Fibroblast of the aortic adventitia (primary cell): ENCODE data around the gene CKB. TPM values are rescaled to one million over a fixed set of nuclear protein-coding genes. Genes with fewer than 3 reads are reported as not detected.

Source experiments
- DNase-seq: peaks from one replicate; pipeline ENCODE4 v3.0.0-alpha.2; 2010; ENCODE audit warnings: low read depth
- H3K4me3 ChIP-seq: 2 replicates; pipeline ENCODE4 v1.5.1; 2011; ENCODE audit warnings: low read depth, mild to moderate bottlenecking, control low read depth, low read length, moderate library complexity
- total RNA-seq: library from RNA; depleted of rRNA; stranded (reverse); fragments of >200 nt; gene quantifications from 2 replicates; pipeline ENCODE4 v1.2.3, GENCODE V29; 2012; ENCODE audit warnings: low replicate concordance
- TF ChIP-seq, protein P1 (sequence below): IDR thresholded peaks from 2 replicates; pipeline ENCODE4 v1.5.1; 2011; ENCODE audit warnings: mild to moderate bottlenecking, low read length, control low read depth, inconsistent platforms; ENCODE audit not compliant: insufficient read depth

Gene CKB
- total RNA-seq, 1 donor: 17.6 TPM

GRCh38 chr14:103549361-103550311, 27.0 kb upstream of the CKB start:
- DNase-seq: no peak
- H3K4me3 ChIP-seq: no peak overlapping the region
- TF ChIP-seq, protein P1, sequence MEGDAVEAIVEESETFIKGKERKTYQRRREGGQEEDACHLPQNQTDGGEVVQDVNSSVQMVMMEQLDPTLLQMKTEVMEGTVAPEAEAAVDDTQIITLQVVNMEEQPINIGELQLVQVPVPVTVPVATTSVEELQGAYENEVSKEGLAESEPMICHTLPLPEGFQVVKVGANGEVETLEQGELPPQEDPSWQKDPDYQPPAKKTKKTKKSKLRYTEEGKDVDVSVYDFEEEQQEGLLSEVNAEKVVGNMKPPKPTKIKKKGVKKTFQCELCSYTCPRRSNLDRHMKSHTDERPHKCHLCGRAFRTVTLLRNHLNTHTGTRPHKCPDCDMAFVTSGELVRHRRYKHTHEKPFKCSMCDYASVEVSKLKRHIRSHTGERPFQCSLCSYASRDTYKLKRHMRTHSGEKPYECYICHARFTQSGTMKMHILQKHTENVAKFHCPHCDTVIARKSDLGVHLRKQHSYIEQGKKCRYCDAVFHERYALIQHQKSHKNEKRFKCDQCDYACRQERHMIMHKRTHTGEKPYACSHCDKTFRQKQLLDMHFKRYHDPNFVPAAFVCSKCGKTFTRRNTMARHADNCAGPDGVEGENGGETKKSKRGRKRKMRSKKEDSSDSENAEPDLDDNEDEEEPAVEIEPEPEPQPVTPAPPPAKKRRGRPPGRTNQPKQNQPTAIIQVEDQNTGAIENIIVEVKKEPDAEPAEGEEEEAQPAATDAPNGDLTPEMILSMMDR: no peak

GRCh38 chr14:103548463-103549351, 26.1 kb upstream of the CKB start:
- no peak for DNase-seq
- TF ChIP-seq, protein P1: no peak
- no peak overlapping the region for H3K4me3 ChIP-seq

- no peak for DNase-seq
- no peak overlapping the region for H3K4me3 ChIP-seq
- TF ChIP-seq, protein P1: no peak
Measured at GRCh38 chr14:103547941-103548462, 25.4 kb upstream of the CKB start.

- H3K4me3 ChIP-seq: no peak overlapping the region
- DNase-seq: no peak
- TF ChIP-seq, protein P1: no peak
Measured at GRCh38 chr14:103547455-103547940, 24.9 kb upstream of the CKB start.

DNA sequence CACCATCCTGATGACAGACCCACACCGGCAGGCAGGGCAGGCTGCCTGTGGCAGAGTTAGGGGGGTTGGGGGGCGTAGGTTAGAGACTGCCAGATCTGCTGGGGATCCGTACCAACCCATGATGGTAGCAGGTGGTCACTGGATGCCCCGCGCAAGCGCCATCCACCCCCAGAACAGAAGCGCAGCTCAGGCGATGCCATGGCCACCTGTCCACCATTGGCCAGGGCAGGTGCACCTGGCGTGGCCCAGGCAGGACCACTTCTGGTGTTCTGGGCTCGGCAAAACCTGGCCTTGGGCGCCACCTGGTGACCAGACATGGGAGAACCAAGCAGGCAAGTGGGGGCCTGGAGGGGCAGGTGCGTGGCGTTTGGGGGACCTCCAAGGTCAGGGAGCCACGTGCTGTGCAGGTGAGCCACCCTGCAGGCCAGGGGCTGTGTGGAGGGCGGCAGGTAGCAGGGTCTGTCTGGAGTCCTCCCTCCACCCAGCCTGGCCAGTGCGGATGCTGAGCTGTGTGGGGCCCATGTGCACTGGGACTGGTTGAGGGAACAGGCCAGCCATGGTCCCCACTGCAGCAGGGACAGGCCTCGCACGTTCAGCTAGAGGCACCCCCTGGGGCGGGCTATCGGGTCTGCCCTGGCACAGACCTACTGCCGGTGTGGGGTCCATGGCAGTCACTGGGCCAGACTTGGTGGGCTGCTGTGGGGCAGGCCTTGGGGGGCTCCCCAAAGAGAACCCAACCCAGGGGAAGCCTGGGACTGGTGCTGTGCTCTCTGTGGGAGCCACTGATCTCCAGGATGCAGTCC, 24.2 kb upstream of the CKB start:
- TF ChIP-seq, protein P1: peak; percentile 81
- H3K4me3 ChIP-seq: no peak overlapping the region
- peak; percentile 52 for DNase-seq
